C4-2B (cell line): ENCODE measurements around the gene MAML3.

Experiments used
- ZFX ChIP-seq: fragments of 450-650 bp; IDR thresholded peaks from 2 replicates; pipeline ENCODE4 v1.6.1; 2017
- TF ChIP-seq, protein P1 (sequence below): fragments of 450-650 bp; conservative IDR thresholded peaks from 2 replicates; pipeline ENCODE4 v1.5.1; 2017; ENCODE audit warnings: mild to moderate bottlenecking

DNA sequence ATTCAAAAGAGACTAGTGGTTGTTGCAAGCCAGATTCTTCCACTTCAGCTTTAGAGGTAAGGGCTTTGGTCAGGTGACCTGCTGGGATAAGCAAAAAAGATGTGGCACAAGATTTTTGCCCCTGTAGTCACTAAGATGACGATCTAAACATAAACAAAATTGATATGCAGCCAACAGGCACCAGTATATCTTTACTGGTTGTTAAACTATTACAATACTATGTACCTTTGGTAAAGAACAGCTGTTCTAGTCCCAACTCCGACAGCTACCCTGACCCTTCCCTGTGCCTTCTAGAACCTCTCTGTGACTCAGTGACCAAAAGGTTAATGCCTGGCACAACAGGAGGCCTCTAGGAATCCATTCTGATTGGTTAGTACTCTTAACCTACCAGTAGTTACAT, 428.7 kb downstream of the MAML3 start:
- TF ChIP-seq, protein P1, sequence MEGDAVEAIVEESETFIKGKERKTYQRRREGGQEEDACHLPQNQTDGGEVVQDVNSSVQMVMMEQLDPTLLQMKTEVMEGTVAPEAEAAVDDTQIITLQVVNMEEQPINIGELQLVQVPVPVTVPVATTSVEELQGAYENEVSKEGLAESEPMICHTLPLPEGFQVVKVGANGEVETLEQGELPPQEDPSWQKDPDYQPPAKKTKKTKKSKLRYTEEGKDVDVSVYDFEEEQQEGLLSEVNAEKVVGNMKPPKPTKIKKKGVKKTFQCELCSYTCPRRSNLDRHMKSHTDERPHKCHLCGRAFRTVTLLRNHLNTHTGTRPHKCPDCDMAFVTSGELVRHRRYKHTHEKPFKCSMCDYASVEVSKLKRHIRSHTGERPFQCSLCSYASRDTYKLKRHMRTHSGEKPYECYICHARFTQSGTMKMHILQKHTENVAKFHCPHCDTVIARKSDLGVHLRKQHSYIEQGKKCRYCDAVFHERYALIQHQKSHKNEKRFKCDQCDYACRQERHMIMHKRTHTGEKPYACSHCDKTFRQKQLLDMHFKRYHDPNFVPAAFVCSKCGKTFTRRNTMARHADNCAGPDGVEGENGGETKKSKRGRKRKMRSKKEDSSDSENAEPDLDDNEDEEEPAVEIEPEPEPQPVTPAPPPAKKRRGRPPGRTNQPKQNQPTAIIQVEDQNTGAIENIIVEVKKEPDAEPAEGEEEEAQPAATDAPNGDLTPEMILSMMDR: no peak
- no peak for TF ChIP-seq ZFX
